ENCODE measurements around the gene DMC1.

DMC1 gene

GRCh38 chr22:38494498-38494897, 75.5 kb downstream of the DMC1 start:
- no peak for TF ChIP-seq GATA3 (IDR thresholded peaks at IDR 0.05; ENCODE audit: low read depth, low read length)
- no peak for TF ChIP-seq GATA2 (IDR thresholded peaks at IDR 0.05; ENCODE audit: low read depth, low read length)

- no peak for TF ChIP-seq GATA3 (IDR thresholded peaks at IDR 0.05; ENCODE audit: low read depth, low read length)
- no peak for TF ChIP-seq GATA2 (IDR thresholded peaks at IDR 0.05; ENCODE audit: low read depth, low read length)
Measured at GRCh38 chr22:38491707-38492348, 78.2 kb downstream of the DMC1 start.

- TF ChIP-seq GATA3 (IDR thresholded peaks at IDR 0.05; ENCODE audit: low read depth, low read length) (no peak), GATA2 (IDR thresholded peaks at IDR 0.05; ENCODE audit: low read depth, low read length) (no peak)
Measured at GRCh38 chr22:38490915-38491314, 79.1 kb downstream of the DMC1 start.

GRCh38 chr22:38490475-38490874, 79.5 kb downstream of the DMC1 start:
- TF ChIP-seq GATA3 (IDR thresholded peaks at IDR 0.05; ENCODE audit: low read depth, low read length) (no peak), GATA2 (IDR thresholded peaks at IDR 0.05; ENCODE audit: low read depth, low read length) (no peak)

GRCh38 chr22:38489561-38490145, 80.3 kb downstream of the DMC1 start:
- no peak for TF ChIP-seq GATA2 (IDR thresholded peaks at IDR 0.05; ENCODE audit: low read depth, low read length)
- TF ChIP-seq GATA3 (IDR thresholded peaks at IDR 0.05; ENCODE audit: low read depth, low read length), result no peak

GRCh38 chr22:38489142-38489541, 80.8 kb downstream of the DMC1 start:
- TF ChIP-seq GATA3 (IDR thresholded peaks at IDR 0.05; ENCODE audit: low read depth, low read length), result no peak
- TF ChIP-seq GATA2 (IDR thresholded peaks at IDR 0.05; ENCODE audit: low read depth, low read length), result no peak

- TF ChIP-seq GATA3 (IDR thresholded peaks at IDR 0.05; ENCODE audit: low read depth, low read length), result no peak
- no peak for TF ChIP-seq GATA2 (IDR thresholded peaks at IDR 0.05; ENCODE audit: low read depth, low read length)
Measured at GRCh38 chr22:38487946-38488345, 82.0 kb downstream of the DMC1 start.

GRCh38 chr22:38485783-38486182, 84.2 kb downstream of the DMC1 start:
- no peak for TF ChIP-seq GATA2 (IDR thresholded peaks at IDR 0.05; ENCODE audit: low read depth, low read length)
- TF ChIP-seq GATA3 (IDR thresholded peaks at IDR 0.05; ENCODE audit: low read depth, low read length), result no peak

- no peak for TF ChIP-seq GATA3 (IDR thresholded peaks at IDR 0.05; ENCODE audit: low read depth, low read length)
- no peak for TF ChIP-seq GATA2 (IDR thresholded peaks at IDR 0.05; ENCODE audit: low read depth, low read length)
Measured at GRCh38 chr22:38484244-38484643, 85.7 kb downstream of the DMC1 start.

GRCh38 chr22:38482662-38483308, 87.2 kb downstream of the DMC1 start:
- TF ChIP-seq GATA2 (IDR thresholded peaks at IDR 0.05; ENCODE audit: low read depth, low read length) (no peak), GATA3 (IDR thresholded peaks at IDR 0.05; ENCODE audit: low read depth, low read length) (no peak)

GRCh38 chr22:38481871-38482332, 88.1 kb downstream of the DMC1 start:
- TF ChIP-seq GATA2 (IDR thresholded peaks at IDR 0.05; ENCODE audit: low read depth, low read length) (no peak), GATA3 (IDR thresholded peaks at IDR 0.05; ENCODE audit: low read depth, low read length) (no peak)

- TF ChIP-seq GATA3 (IDR thresholded peaks at IDR 0.05; ENCODE audit: low read depth, low read length) (no peak), GATA2 (IDR thresholded peaks at IDR 0.05; ENCODE audit: low read depth, low read length) (no peak)
Measured at GRCh38 chr22:38481162-38481870, 88.7 kb downstream of the DMC1 start.

- no peak for TF ChIP-seq GATA2 (IDR thresholded peaks at IDR 0.05; ENCODE audit: low read depth, low read length)
- no peak for TF ChIP-seq GATA3 (IDR thresholded peaks at IDR 0.05; ENCODE audit: low read depth, low read length)
Measured at GRCh38 chr22:38479096-38479837, 90.7 kb downstream of the DMC1 start.

- no peak for TF ChIP-seq GATA2 (IDR thresholded peaks at IDR 0.05; ENCODE audit: low read depth, low read length)
- TF ChIP-seq GATA3 (IDR thresholded peaks at IDR 0.05; ENCODE audit: low read depth, low read length), result no peak
Measured at GRCh38 chr22:38477585-38477984, 92.4 kb downstream of the DMC1 start.
